Osteocyte (in vitro differentiated cells): ENCODE data around the gene MYF6. TPM values are rescaled to one million over a fixed set of nuclear protein-coding genes. Genes with fewer than 3 reads are reported as not detected.

Experiments
- DNase-seq: peaks from one replicate; pipeline ENCODE4 v3.0.0; 2021; ENCODE audit warnings: mixed read lengths; ENCODE audit not compliant: unreplicated experiment; ENCODE audit errors: extremely low spot score
- H3K27ac Mint-ChIP-seq: one replicate; pipeline ENCODE4 v1.8.0; 2021; ENCODE audit warnings: mild to moderate bottlenecking, mixed read lengths; ENCODE audit not compliant: unreplicated experiment
- H3K27me3 Mint-ChIP-seq: one replicate; pipeline ENCODE4 v1.8.0; 2021; ENCODE audit warnings: mixed read lengths; ENCODE audit not compliant: unreplicated experiment
- H3K36me3 Mint-ChIP-seq: one replicate; pipeline ENCODE4 v1.8.0; 2021; ENCODE audit warnings: mixed read lengths; ENCODE audit not compliant: unreplicated experiment
- H3K4me1 Mint-ChIP-seq: one replicate; pipeline ENCODE4 v1.8.0; 2021; ENCODE audit warnings: mixed read lengths; ENCODE audit not compliant: unreplicated experiment
- H3K4me3 Mint-ChIP-seq: one replicate; pipeline ENCODE4 v1.8.0; 2021; ENCODE audit warnings: mild to moderate bottlenecking, moderate library complexity, mixed read lengths; ENCODE audit not compliant: unreplicated experiment
- H3K9me3 Mint-ChIP-seq: one replicate; pipeline ENCODE4 v1.8.0; 2021; ENCODE audit warnings: mixed read lengths; ENCODE audit not compliant: unreplicated experiment
- total RNA-seq: library from RNA; stranded (reverse); gene quantifications from 2 replicates; pipeline ENCODE4 v1.2.1, GENCODE V29; 2021
- TF ChIP-seq, protein P1 (sequence below): fragments of 200-600 bp; sonication (generic); IDR thresholded peaks from 2 replicates; pipeline ENCODE4 v1.5.0; 2021; ENCODE audit warnings: antibody characterized with exemption, mild to moderate bottlenecking, moderate library complexity

MYF6 gene
- total RNA-seq, 1 donor from 2014 or later, result not detected

- H3K36me3 Mint-ChIP-seq, result no peaks in the 10 kb centered on the region
- TF ChIP-seq, protein P1, sequence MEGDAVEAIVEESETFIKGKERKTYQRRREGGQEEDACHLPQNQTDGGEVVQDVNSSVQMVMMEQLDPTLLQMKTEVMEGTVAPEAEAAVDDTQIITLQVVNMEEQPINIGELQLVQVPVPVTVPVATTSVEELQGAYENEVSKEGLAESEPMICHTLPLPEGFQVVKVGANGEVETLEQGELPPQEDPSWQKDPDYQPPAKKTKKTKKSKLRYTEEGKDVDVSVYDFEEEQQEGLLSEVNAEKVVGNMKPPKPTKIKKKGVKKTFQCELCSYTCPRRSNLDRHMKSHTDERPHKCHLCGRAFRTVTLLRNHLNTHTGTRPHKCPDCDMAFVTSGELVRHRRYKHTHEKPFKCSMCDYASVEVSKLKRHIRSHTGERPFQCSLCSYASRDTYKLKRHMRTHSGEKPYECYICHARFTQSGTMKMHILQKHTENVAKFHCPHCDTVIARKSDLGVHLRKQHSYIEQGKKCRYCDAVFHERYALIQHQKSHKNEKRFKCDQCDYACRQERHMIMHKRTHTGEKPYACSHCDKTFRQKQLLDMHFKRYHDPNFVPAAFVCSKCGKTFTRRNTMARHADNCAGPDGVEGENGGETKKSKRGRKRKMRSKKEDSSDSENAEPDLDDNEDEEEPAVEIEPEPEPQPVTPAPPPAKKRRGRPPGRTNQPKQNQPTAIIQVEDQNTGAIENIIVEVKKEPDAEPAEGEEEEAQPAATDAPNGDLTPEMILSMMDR, result no peak
- H3K4me3 Mint-ChIP-seq, result no peak overlapping the region
- no peak overlapping the region for H3K27ac Mint-ChIP-seq
- no peaks in the 10 kb centered on the region for H3K9me3 Mint-ChIP-seq
- peaks cover 9% of the 10 kb centered on the region for H3K4me1 Mint-ChIP-seq
- no peaks in the 10 kb centered on the region for H3K27me3 Mint-ChIP-seq
- no peak for DNase-seq
Observed at GRCh38 chr12:80714846-80715245, 7.4 kb downstream of the MYF6 start.

DNA sequence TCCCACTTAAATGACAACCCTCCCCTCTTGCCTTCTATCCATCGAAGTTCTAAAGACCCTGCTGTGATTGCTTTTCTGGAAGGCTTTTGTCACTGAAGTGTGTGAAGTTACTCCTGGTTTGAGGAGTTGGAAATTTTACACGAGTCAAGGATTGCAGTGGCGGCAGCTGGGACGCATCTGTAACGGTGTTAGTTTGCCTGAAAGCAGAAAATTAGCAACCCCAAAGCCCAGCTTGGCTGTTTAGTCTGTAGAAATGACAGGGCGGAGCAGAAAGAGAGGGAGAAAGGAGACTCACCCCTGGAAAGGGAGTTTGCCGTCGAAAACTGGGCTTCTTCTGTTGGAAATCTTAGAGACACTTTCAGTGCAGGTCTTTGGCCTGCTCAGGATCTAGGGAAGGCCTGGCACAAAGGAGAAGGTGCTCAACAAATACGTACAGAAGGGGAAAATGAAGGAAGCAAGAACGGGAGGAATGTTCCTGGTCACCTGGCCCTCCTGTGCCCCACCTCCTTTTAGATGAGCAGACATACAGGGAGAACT, 8.3 kb downstream of the MYF6 start:
- Mint-ChIP-seq H3K4me3 (no peak overlapping the region), H3K4me1 (peaks cover 9% of the 10 kb centered on the region), H3K9me3 (no peaks in the 10 kb centered on the region), H3K27me3 (no peaks in the 10 kb centered on the region), H3K27ac (no peak overlapping the region), H3K36me3 (no peaks in the 10 kb centered on the region)
- no peak for DNase-seq
- TF ChIP-seq, protein P1, result no peak

DNA sequence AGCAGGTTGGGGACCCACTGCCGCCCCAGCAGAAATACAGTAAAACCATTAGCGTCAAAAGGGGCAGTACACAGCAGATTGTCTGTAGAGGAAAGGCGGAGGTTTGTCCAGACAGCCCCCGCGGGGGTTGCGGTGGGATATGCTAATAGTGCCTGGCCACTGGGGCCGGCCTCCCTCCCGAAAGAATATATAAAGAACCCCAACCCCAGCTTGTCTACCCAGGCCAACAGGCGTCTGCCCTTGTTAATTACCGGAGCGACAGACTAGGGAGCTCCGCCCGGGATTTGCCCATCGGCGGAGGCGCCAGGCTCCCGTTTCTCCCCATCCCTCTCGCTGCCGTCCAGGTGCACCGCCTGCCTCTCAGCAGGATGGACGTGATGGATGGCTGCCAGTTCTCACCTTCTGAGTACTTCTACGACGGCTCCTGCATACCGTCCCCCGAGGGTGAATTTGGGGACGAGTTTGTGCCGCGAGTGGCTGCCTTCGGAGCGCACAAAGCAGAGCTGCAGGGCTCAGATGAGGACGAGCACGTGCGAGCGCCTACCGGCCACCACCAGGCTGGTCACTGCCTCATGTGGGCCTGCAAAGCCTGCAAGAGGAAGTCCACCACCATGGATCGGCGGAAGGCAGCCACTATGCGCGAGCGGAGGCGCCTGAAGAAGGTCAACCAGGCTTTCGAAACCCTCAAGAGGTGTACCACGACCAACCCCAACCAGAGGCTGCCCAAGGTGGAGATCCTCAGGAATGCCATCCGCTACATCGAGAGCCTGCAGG, 9.4 kb downstream of the MYF6 start, which contains the start of gene MYF5:
Gene MYF5, plus strand, starts transcription at position 217 of the 774 bp plus-strand sequence. Its CDS starts 152 bp downstream, at position 369.
- Mint-ChIP-seq H3K27ac (no peak within 1 kb of the TSS), H3K4me3 (no peak within 1 kb of the TSS), H3K4me1 (peaks cover 9% of the 10 kb centered on the region), H3K9me3 (no peaks in the 10 kb centered on the region), H3K36me3 (no peaks in the 10 kb centered on the region), H3K27me3 (no peaks in the 10 kb centered on the region)
- no peak for DNase-seq
- TF ChIP-seq, protein P1, result no peak

DNA sequence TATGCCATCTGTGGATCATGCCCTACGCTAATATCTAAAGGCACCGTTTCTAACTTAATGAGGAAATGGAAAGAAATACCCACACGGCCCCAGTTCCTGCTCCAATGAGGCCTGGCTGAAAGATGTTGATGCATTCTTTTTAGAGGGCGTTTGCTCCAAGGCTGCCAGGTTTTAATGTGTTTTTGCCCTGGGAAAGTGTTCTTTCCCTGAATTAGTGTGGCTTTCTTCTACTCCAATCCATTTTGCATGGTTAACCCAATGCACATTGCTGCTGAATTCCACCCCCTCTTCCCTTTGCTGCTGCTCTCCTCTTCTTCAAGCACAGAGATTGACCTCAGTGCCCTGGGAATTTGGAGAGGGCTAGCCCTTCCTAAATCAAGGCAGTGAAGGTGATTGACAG, 10.4 kb downstream of the MYF6 start:
- H3K4me1 Mint-ChIP-seq, result peaks cover 9% of the 10 kb centered on the region
- H3K27ac Mint-ChIP-seq, result no peak overlapping the region
- no peak overlapping the region for H3K4me3 Mint-ChIP-seq
- no peaks in the 10 kb centered on the region for H3K27me3 Mint-ChIP-seq
- TF ChIP-seq, protein P1, result no peak
- no peak for DNase-seq
- no peaks in the 10 kb centered on the region for H3K36me3 Mint-ChIP-seq
- no peaks in the 10 kb centered on the region for H3K9me3 Mint-ChIP-seq

GRCh38 chr12:80720516-80720915, 13.1 kb downstream of the MYF6 start:
- TF ChIP-seq, protein P1, result no peak
- DNase-seq, result no peak
- Mint-ChIP-seq H3K9me3 (no peaks in the 10 kb centered on the region), H3K36me3 (no peaks in the 10 kb centered on the region), H3K4me1 (no peaks in the 10 kb centered on the region), H3K27ac (no peak overlapping the region), H3K27me3 (no peaks in the 10 kb centered on the region), H3K4me3 (no peak overlapping the region)
